ENCODE results near the gene CPOX.

DNA sequence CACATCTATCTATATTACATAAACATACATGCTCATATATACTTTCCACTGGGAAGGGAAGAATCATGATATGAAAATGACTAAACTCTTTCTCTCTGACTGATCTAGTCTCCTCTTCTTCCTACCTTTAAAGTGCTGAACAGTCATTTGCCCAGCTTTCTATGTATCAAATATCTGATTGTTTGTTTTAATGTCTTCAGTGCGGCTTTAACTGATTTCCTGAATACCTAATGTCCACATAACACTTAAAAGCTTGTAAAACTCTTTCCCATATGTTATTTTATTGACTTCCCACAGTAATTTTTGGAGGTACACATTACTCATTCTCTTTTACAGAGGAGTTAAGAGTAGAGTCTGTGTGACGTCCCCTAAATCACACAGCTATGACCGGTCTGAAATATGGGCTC is 28.2 kb downstream of the CPOX start:
- TF ChIP-seq, protein P1, sequence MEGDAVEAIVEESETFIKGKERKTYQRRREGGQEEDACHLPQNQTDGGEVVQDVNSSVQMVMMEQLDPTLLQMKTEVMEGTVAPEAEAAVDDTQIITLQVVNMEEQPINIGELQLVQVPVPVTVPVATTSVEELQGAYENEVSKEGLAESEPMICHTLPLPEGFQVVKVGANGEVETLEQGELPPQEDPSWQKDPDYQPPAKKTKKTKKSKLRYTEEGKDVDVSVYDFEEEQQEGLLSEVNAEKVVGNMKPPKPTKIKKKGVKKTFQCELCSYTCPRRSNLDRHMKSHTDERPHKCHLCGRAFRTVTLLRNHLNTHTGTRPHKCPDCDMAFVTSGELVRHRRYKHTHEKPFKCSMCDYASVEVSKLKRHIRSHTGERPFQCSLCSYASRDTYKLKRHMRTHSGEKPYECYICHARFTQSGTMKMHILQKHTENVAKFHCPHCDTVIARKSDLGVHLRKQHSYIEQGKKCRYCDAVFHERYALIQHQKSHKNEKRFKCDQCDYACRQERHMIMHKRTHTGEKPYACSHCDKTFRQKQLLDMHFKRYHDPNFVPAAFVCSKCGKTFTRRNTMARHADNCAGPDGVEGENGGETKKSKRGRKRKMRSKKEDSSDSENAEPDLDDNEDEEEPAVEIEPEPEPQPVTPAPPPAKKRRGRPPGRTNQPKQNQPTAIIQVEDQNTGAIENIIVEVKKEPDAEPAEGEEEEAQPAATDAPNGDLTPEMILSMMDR (IDR thresholded peaks at IDR 0.05 in 4 of 5, conservative IDR thresholded peaks at IDR 0.05 in 1 of 5) = no peak
- TF ChIP-seq POLR2A (IDR thresholded peaks at IDR 0.05) = no peak

Data from gastrocnemius medialis (tissue), 4 donors.